Breast epithelium (tissue), 3 donors: ENCODE data around the gene ATXN1L.

Source experiments
- CTCF ChIP-seq, 3 donors: fragments of 450-650 bp; IDR thresholded peaks; one replicate each; pipeline ENCODE4 v1.5.1; 2016 to 2017; ENCODE audit warnings: antibody characterized with exemption in 3 of 3, mild to moderate bottlenecking in 3 of 3, moderate library complexity in 3 of 3
- POLR2A ChIP-seq: fragments of 450-650 bp; IDR thresholded peaks from one replicate; pipeline ENCODE4 v1.6.1; 2016; ENCODE audit warnings: antibody characterized with exemption, mild to moderate bottlenecking, moderate library complexity
- POLR2AphosphoS5 ChIP-seq, 3 donors: sonication (generic); formaldehyde crosslinking; IDR thresholded peaks; one replicate each; pipeline ENCODE4 v1.6.1; 2017; ENCODE audit warnings: antibody characterized with exemption in 3 of 3

- TF ChIP-seq POLR2A (no peak), CTCF (IDR thresholded peaks at IDR 0.05) (no peak), POLR2AphosphoS5 (IDR thresholded peaks at IDR 0.05) (no peak)
Measured at GRCh38 chr16:71899171-71899570, 53.4 kb downstream of the ATXN1L start.
